Measurements from ENCODE around the gene CRYZ. TPM values are rescaled to one million over a fixed set of nuclear protein-coding genes. Genes with fewer than 3 reads are reported as not detected.

Gene CRYZ
- total and polyA plus RNA-seq, 2 of the 8 experiments (the other 6 are each of a cell fraction or from before 2014, with no cell fraction given), result 20.5 to 43.8 TPM

DNA sequence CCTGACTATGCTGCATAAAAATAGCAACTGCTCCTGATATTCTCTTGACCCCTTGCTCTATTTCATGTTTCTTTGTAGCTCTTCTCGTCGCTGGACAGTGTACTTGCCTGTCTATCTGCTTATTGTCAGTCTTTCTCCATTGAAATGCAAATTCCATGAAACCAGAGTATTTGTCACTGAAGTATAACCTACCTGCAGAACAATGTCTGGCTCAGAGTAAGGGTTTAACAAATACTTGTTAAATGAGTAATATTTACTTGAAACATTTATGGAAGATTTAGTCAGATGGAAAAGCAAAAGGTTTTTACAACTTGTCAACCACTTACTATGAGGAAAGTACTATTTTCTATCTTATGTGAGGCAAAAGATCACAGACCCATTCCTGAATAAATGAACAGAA lies 39.4 kb downstream of the CRYZ start:
- Histone ChIP-seq H3K23ac (ENCODE audit: insufficient read length) (no peak overlapping the region), H3K4ac (replicated peaks; ENCODE audit: insufficient read length, low read depth, low read length) (no peak overlapping the region), H3K9ac (replicated peaks in 1 of 4; ENCODE audit: extremely low read depth in 1 of 4, low read depth in 3 of 4, low read length in 3 of 4) (no peak overlapping the region), H3K14ac (ENCODE audit: insufficient read length) (no peak overlapping the region), H2AK5ac (ENCODE audit: low read depth, low read length) (no peak overlapping the region), H3K23me2 (ENCODE audit: low read depth, low read length) (no peaks in the 10 kb centered on the region), H3K27me3 (replicated peaks in 1 of 4; ENCODE audit: control insufficient read depth in 3 of 4, extremely low read depth in 1 of 4, insufficient read depth in 3 of 4, low read length in 3 of 4) (no peaks in the 10 kb centered on the region), H3K9me3 (ENCODE audit: insufficient read depth in 2 of 2, low read depth in 1 of 2, low read length in 1 of 2) (no peaks in the 10 kb centered on the region), H3K79me1 (ENCODE audit: low read depth, low read length) (no peaks in the 10 kb centered on the region), H2BK5ac (ENCODE audit: low read depth, low read length) (no peak overlapping the region), H4K91ac (replicated peaks; ENCODE audit: insufficient read length, low read length) (no peak overlapping the region), H4K20me1 (replicated peaks in 1 of 2; ENCODE audit: control insufficient read depth in 1 of 2, insufficient read depth in 2 of 2, low read length in 2 of 2) (no peaks in the 10 kb centered on the region), H2BK15ac (ENCODE audit: low read length) (no peak overlapping the region), H4K8ac (ENCODE audit: extremely low read depth, insufficient read depth, low read length) (no peak overlapping the region), H3K27ac (ENCODE audit: low read depth, low read length) (no peak overlapping the region), H2AFZ (ENCODE audit: low read length) (no peak overlapping the region), H3K56ac (replicated peaks; ENCODE audit: insufficient read length, low read depth, low read length) (no peak overlapping the region), H3K79me2 (ENCODE audit: control insufficient read depth in 1 of 2, insufficient read depth in 2 of 2, low read length in 2 of 2) (no peaks in the 10 kb centered on the region), H3K4me2 (ENCODE audit: insufficient read depth in 1 of 2, low read depth in 2 of 2, low read length in 2 of 2) (no peak overlapping the region), H4K5ac (ENCODE audit: insufficient read length, low read depth, low read length) (no peak overlapping the region), H2BK12ac (ENCODE audit: low read depth, low read length) (no peak overlapping the region), H3K18ac (ENCODE audit: extremely low read depth, low read length) (no peak overlapping the region), H3K36me3 (ENCODE audit: control insufficient read depth in 2 of 4, insufficient read depth in 4 of 4, low read length in 3 of 4) (no peaks in the 10 kb centered on the region), H3K4me1 (replicated peaks in 1 of 4; ENCODE audit: control insufficient read depth in 3 of 4, insufficient read depth in 4 of 4, low read length in 3 of 4) (no peaks in the 10 kb centered on the region; a peak in 2 of 7 replicates), H2BK120ac (replicated peaks; ENCODE audit: low read depth, low read length) (no peak overlapping the region), H3K4me3 (ENCODE audit: extremely low read depth in 1 of 4, insufficient read depth in 2 of 4, low read depth in 3 of 4, low read length in 4 of 4) (no peak overlapping the region), H2BK20ac (ENCODE audit: low read length) (no peak overlapping the region)
- no peak for TF ChIP-seq SP2 (IDR thresholded peaks at IDR 0.05; ENCODE audit: low read length)
- TF ChIP-seq, protein P1, sequence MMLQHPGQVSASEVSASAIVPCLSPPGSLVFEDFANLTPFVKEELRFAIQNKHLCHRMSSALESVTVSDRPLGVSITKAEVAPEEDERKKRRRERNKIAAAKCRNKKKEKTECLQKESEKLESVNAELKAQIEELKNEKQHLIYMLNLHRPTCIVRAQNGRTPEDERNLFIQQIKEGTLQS (IDR thresholded peaks at IDR 0.05; ENCODE audit: insufficient read depth, low read depth, low read length), result no peak
- 91% methylated on average over 2 of the region's 2 CpGs; no CpG with 5 or more reads in 1 of the 2 experiments for WGBS, 2 experiments (ENCODE audit: extremely low coverage in 1 of 2, insufficient coverage in 1 of 2, insufficient read length in 1 of 2, insufficient replicate concordance in 2 of 2, low coverage in 1 of 2, low lambda C conversion rate in 2 of 2, missing lambda C conversion rate in 1 of 2)
- CTCF ChIA-PET (ENCODE audit: partially characterized antibody), result interaction anchor here (1.0 kb wide), 1 partner anchor 854 kb away, joined by 3 read pairs; no protein-coding TSS in a partner anchor
- POLR2A ChIA-PET (ENCODE audit: partially characterized antibody), result no interaction called here
- no peak for DNase-seq (ENCODE audit: low read depth in 1 of 2, low spot score in 2 of 2)
- FAIRE-seq, result no peak
